SK-N-SH treated with all-trans-retinoic acid at 6 μM for 48 hours (cell line): Measurements from ENCODE around the gene MCAT.

Experiments used
- ATAC-seq: fragments of 200-7000 bp; cut with Tn5 transposase; 3 replicates; pipeline ENCODE4 v1.9.1; 2020; ENCODE audit warnings: mild to moderate bottlenecking, moderate library complexity
- BACH2 ChIP-seq: fragments of 250-450 bp; sonication (Bioruptor Pico); IDR thresholded peaks from 2 replicates; pipeline ENCODE4 v1.9.0; 2021; ENCODE audit warnings: mild to moderate bottlenecking, borderline replicate concordance
- CREB5 ChIP-seq: fragments of 250-450 bp; sonication (Bioruptor Pico); IDR thresholded peaks from 2 replicates; pipeline ENCODE4 v1.5.1; 2020; ENCODE audit warnings: low read depth, mild to moderate bottlenecking, moderate library complexity
- CSDC2 ChIP-seq: fragments of 250-450 bp; sonication (Bioruptor Pico); IDR thresholded peaks from 2 replicates; pipeline ENCODE4 v1.5.0; 2020; ENCODE audit warnings: mild to moderate bottlenecking, moderate library complexity
- ESRRG ChIP-seq: fragments of 250-450 bp; sonication (Bioruptor Pico); IDR thresholded peaks from 2 replicates; pipeline ENCODE4 v1.6.1; 2021; ENCODE audit warnings: mild to moderate bottlenecking
- GLIS3 ChIP-seq: fragments of 250-450 bp; sonication (Bioruptor Pico); IDR thresholded peaks from 2 replicates; pipeline ENCODE4 v1.5.0; 2020; ENCODE audit warnings: mild to moderate bottlenecking, moderate library complexity
- ISL1 ChIP-seq: fragments of 250-450 bp; sonication (Bioruptor Pico); IDR thresholded peaks from 2 replicates; pipeline ENCODE4 v2.1.2; 2022; ENCODE audit warnings: mild to moderate bottlenecking, moderate library complexity
- OSR1 ChIP-seq: fragments of 250-450 bp; sonication (Bioruptor Pico); IDR thresholded peaks from 2 replicates; pipeline ENCODE4 v1.8.0; 2022; ENCODE audit warnings: moderate library complexity, mild to moderate bottlenecking, inconsistent platforms
- POU6F1 ChIP-seq: fragments of 250-450 bp; sonication (Bioruptor Pico); IDR thresholded peaks from 2 replicates; pipeline ENCODE4 v1.8.0; 2021; ENCODE audit warnings: low read depth, mild to moderate bottlenecking, moderate library complexity, borderline replicate concordance
- PPARA ChIP-seq: fragments of 250-450 bp; sonication (Bioruptor Pico); IDR thresholded peaks from 2 replicates; pipeline ENCODE4 v1.5.0; 2020; ENCODE audit warnings: mild to moderate bottlenecking, borderline replicate concordance
- RARB ChIP-seq: fragments of 250-450 bp; sonication (Bioruptor Pico); IDR thresholded peaks from 2 replicates; pipeline ENCODE4 v1.8.0; 2021; ENCODE audit warnings: mild to moderate bottlenecking, moderate library complexity
- SNAI2 ChIP-seq: fragments of 250-450 bp; sonication (Bioruptor Pico); IDR thresholded peaks from 2 replicates; pipeline ENCODE4 v1.5.0; 2020; ENCODE audit warnings: mild to moderate bottlenecking, moderate library complexity
- TCF4 ChIP-seq: fragments of 250-450 bp; sonication (Bioruptor Pico); IDR thresholded peaks from 2 replicates; pipeline ENCODE4 v1.8.0; 2021; ENCODE audit warnings: mild to moderate bottlenecking, moderate library complexity, borderline replicate concordance
- TOX ChIP-seq: fragments of 250-450 bp; sonication (Bioruptor Pico); IDR thresholded peaks from 2 replicates; pipeline ENCODE4 v1.8.0; 2021; ENCODE audit warnings: mild to moderate bottlenecking, moderate library complexity, borderline replicate concordance
- ZC3H10 ChIP-seq: fragments of 250-450 bp; sonication (Bioruptor Pico); IDR thresholded peaks from 2 replicates; pipeline ENCODE4 v1.5.1; 2021; ENCODE audit warnings: mild to moderate bottlenecking, moderate library complexity
- ZFP3 ChIP-seq: fragments of 250-450 bp; sonication (Bioruptor Pico); IDR thresholded peaks from 2 replicates; pipeline ENCODE4 v1.5.0; 2020; ENCODE audit warnings: mild to moderate bottlenecking, moderate library complexity
- ZFP30 ChIP-seq: fragments of 450-650 bp; formaldehyde crosslinking; IDR thresholded peaks from 2 replicates; pipeline ENCODE4 v1.5.0; 2022; ENCODE audit warnings: mild to moderate bottlenecking, moderate library complexity
- ZNF565 ChIP-seq: fragments of 450-650 bp; formaldehyde crosslinking; conservative IDR thresholded peaks from 2 replicates; pipeline ENCODE4 v1.5.0; 2020; ENCODE audit warnings: low read depth, mild to moderate bottlenecking, moderate library complexity
- ZNF70 ChIP-seq: fragments of 450-650 bp; formaldehyde crosslinking; IDR thresholded peaks from 2 replicates; pipeline ENCODE4 v1.5.0; 2020; ENCODE audit warnings: mild to moderate bottlenecking, moderate library complexity
- ZNF8 ChIP-seq: fragments of 450-650 bp; formaldehyde crosslinking; IDR thresholded peaks from 2 replicates; pipeline ENCODE4 v1.5.0; 2020; ENCODE audit warnings: mild to moderate bottlenecking, moderate library complexity
- TF ChIP-seq, protein P1 (sequence below): fragments of 250-450 bp; sonication (Bioruptor Pico); IDR thresholded peaks from 2 replicates; pipeline ENCODE4 v1.5.0; 2020; ENCODE audit warnings: mild to moderate bottlenecking, moderate library complexity
- TF ChIP-seq, protein P2 (sequence below): fragments of 250-450 bp; sonication (Bioruptor Pico); IDR thresholded peaks from 2 replicates; pipeline ENCODE4 v1.5.1; 2021; ENCODE audit warnings: mild to moderate bottlenecking, moderate library complexity
- TF ChIP-seq, protein P3 (sequence below): fragments of 250-450 bp; sonication (Bioruptor Pico); IDR thresholded peaks from 2 replicates; pipeline ENCODE4 v1.8.0; 2020; ENCODE audit warnings: mild to moderate bottlenecking, moderate library complexity, borderline replicate concordance

The MCAT gene

DNA sequence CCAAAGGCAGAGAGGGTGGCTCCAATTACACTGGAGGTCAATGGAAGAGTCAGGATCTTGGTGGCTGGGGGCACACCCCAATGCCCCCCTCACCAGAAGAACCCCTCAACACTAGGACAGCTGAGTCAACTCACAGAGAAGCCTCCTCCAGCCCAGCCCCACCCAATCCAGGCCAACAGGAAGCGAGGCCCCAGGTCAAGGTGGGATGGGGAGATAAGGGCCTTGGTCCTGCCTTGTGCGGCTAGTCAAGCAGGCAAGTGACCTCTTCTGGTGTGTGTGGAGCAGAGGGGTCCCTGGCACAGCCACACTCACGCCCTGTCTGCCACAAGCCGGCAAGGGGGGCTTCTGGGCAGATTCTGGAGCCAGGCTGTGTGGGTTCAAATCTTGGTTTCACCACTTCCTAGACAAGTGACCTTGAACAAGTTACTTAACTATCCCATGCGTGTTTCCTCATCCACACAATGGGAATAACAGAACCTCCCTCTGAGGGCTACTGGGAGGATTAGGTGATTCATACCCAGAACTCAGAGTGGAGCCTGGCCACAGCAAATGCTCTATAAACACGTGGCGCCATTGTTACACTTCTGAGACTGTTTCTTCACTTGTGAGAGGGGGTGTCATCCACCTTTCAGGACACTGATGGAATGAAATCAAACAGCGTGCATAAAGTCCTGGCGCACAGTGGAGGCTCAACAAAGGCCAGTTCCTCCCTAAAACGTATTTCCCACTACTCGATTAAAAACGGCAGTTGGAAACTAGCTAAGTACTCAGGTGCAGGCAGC, 40.5 kb upstream of the MCAT start:
- TF ChIP-seq, protein P1, sequence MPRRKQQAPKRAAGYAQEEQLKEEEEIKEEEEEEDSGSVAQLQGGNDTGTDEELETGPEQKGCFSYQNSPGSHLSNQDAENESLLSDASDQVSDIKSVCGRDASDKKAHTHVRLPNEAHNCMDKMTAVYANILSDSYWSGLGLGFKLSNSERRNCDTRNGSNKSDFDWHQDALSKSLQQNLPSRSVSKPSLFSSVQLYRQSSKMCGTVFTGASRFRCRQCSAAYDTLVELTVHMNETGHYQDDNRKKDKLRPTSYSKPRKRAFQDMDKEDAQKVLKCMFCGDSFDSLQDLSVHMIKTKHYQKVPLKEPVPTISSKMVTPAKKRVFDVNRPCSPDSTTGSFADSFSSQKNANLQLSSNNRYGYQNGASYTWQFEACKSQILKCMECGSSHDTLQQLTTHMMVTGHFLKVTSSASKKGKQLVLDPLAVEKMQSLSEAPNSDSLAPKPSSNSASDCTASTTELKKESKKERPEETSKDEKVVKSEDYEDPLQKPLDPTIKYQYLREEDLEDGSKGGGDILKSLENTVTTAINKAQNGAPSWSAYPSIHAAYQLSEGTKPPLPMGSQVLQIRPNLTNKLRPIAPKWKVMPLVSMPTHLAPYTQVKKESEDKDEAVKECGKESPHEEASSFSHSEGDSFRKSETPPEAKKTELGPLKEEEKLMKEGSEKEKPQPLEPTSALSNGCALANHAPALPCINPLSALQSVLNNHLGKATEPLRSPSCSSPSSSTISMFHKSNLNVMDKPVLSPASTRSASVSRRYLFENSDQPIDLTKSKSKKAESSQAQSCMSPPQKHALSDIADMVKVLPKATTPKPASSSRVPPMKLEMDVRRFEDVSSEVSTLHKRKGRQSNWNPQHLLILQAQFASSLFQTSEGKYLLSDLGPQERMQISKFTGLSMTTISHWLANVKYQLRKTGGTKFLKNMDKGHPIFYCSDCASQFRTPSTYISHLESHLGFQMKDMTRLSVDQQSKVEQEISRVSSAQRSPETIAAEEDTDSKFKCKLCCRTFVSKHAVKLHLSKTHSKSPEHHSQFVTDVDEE (CRISPR knock-in tag), result no peak
- TF ChIP-seq CSDC2 (CRISPR knock-in tag) (no peak), OSR1 (CRISPR knock-in tag) (no peak), SNAI2 (CRISPR knock-in tag) (no peak), RARB (CRISPR knock-in tag) (no peak), ZNF70 (CRISPR knock-in tag) (no peak), POU6F1 (CRISPR knock-in tag) (no peak), BACH2 (CRISPR knock-in tag) (no peak), ZNF8 (CRISPR knock-in tag) (no peak), CREB5 (no peak), ZC3H10 (CRISPR knock-in tag) (no peak), TOX (CRISPR knock-in tag) (no peak), GLIS3 (no peak), ISL1 (no peak), TCF4 (CRISPR knock-in tag) (no peak), ZFP3 (CRISPR knock-in tag) (no peak), ZNF565 (CRISPR knock-in tag) (no peak), ZFP30 (CRISPR knock-in tag) (no peak)
- TF ChIP-seq, protein P2, sequence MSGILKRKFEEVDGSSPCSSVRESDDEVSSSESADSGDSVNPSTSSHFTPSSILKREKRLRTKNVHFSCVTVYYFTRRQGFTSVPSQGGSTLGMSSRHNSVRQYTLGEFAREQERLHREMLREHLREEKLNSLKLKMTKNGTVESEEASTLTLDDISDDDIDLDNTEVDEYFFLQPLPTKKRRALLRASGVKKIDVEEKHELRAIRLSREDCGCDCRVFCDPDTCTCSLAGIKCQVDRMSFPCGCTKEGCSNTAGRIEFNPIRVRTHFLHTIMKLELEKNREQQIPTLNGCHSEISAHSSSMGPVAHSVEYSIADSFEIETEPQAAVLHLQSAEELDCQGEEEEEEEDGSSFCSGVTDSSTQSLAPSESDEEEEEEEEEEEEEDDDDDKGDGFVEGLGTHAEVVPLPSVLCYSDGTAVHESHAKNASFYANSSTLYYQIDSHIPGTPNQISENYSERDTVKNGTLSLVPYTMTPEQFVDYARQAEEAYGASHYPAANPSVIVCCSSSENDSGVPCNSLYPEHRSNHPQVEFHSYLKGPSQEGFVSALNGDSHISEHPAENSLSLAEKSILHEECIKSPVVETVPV (CRISPR knock-in tag), result no peak
- TF ChIP-seq, protein P3, sequence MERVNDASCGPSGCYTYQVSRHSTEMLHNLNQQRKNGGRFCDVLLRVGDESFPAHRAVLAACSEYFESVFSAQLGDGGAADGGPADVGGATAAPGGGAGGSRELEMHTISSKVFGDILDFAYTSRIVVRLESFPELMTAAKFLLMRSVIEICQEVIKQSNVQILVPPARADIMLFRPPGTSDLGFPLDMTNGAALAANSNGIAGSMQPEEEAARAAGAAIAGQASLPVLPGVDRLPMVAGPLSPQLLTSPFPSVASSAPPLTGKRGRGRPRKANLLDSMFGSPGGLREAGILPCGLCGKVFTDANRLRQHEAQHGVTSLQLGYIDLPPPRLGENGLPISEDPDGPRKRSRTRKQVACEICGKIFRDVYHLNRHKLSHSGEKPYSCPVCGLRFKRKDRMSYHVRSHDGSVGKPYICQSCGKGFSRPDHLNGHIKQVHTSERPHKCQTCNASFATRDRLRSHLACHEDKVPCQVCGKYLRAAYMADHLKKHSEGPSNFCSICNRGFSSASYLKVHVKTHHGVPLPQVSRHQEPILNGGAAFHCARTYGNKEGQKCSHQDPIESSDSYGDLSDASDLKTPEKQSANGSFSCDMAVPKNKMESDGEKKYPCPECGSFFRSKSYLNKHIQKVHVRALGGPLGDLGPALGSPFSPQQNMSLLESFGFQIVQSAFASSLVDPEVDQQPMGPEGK (CRISPR knock-in tag), result no peak
- TF ChIP-seq, all 23 proteins: peak for 0
- ATAC-seq, result no peak

- TF ChIP-seq BACH2 (CRISPR knock-in tag) (no peak), ZFP3 (CRISPR knock-in tag) (no peak), CSDC2 (CRISPR knock-in tag) (no peak), PPARA (CRISPR knock-in tag) (no peak), SNAI2 (CRISPR knock-in tag) (no peak), TOX (CRISPR knock-in tag) (no peak), RARB (CRISPR knock-in tag) (no peak), ESRRG (CRISPR knock-in tag) (no peak), GLIS3 (no peak), OSR1 (CRISPR knock-in tag) (no peak)
- TF ChIP-seq, protein P1 (CRISPR knock-in tag), result no peak
- TF ChIP-seq, protein P3 (CRISPR knock-in tag), result no peak
- TF ChIP-seq, all 23 proteins: peak for 0
- no peak for ATAC-seq
These were observed 39.5 kb upstream of the MCAT start for GRCh38 chr22:43182726-43183125.
